Measurements from ENCODE around the gene SHISAL1.

The SHISAL1 gene

DNA sequence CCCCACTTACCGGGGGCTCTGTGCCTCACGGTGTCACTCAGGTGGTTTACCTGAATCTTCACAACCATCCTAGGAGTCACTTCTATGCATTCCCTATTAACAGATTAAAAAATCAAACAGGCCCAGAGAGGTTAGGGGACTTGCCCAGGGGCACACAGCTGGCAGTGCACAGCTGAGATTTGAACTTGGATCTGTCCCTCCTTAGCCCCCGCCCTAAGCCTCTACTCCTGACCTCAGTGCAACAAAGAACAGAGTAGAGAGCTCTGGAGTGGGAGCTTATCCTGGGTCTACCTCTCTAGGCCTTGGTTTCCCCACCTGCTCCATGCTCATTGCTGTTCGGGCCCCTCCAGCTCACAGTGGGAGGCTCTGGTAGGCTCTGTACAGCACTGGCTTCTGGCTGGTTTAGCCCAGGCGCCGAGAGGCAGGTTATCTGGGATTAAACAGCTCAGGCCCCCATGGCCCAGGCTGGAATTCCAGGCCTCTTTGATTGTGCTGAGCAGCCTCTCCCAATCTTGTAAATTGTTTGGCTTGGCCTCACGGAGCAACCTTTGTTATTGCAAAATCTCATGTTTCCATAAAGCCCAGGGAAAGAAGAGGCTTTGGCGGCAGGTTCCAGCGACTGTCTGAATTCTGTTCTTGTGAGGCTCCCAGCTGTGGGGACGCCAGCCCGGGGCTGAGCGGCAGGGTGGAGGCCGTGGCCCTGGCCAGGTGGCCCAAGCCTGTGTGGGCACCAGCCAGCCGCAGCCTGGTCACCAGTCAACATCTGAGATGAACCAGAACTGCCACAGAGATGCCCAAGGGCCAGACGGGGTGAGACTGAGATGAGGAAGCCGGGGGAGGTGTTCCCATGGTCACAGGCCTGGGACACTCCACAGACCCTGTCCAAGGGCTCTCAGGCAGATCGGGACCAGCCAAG lies 28.9 kb upstream of the SHISAL1 start:
- DNase-seq = no peak

DNA sequence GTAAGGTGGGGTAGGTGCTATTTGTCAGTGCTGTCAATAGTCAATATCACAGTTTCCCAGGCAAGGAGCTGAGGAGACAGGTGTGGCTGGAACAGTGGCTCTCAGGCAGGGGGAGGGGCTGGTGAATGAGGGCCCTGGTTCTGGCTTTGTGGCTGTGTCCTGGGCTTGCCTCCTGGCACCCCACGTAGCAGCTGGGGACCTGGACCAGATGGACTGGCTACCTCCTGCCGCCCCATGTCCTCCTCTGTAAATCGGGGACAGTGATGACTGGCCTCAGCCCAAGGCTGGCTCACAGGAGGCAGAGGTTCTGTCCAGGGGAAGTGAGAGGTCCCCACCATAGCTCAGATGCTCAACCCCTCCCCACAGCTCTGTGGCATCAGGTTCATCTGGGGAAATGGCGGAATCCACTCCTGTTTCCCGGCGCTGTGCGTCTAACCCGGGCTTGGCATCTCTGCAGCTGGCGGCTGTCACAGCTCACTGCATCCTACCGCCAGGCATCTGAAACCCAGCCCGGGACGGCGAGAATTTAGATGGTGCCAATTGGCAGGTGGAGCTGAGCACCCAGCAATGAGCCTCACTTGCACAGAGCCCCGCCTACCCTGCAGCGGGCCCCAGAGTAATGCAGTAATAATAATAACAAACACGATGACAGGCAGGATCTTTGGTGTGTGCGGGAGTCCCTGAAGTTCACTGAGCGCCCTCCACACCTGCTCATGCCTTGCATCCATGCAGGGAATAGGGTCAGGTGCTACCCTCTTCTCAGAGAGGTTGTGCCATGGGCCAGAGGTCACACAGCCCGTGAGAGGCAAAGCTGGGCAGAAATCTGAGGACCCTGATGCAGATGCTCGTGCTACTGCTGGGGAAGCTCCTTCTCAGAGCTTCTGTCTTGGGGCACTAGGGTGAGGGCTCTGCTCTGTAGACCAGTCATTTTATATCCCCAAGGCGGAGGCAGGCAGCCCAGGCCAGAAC lies 27.8 kb upstream of the SHISAL1 start:
- DNase-seq = no peak

DNA sequence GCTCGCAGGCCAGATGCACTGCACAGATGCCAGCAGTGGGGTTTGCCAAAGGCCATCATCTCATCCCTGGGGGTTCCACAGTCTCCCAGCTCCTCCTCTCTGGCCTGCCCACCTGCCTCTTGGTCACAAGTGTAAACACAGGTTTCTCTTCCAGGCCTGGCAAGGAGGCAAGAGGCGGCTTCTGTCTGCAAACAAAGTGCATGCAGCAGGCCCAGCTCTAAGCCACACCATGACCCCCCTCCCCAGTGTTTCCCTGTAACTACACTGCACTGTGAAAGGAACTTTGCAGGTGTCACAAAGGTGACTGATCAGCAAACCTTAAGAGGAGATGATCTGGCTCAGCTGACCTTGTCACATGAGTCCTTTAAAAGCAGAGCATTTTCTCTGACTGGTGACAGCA lies 26.2 kb upstream of the SHISAL1 start:
- DNase-seq = no peak

DNA sequence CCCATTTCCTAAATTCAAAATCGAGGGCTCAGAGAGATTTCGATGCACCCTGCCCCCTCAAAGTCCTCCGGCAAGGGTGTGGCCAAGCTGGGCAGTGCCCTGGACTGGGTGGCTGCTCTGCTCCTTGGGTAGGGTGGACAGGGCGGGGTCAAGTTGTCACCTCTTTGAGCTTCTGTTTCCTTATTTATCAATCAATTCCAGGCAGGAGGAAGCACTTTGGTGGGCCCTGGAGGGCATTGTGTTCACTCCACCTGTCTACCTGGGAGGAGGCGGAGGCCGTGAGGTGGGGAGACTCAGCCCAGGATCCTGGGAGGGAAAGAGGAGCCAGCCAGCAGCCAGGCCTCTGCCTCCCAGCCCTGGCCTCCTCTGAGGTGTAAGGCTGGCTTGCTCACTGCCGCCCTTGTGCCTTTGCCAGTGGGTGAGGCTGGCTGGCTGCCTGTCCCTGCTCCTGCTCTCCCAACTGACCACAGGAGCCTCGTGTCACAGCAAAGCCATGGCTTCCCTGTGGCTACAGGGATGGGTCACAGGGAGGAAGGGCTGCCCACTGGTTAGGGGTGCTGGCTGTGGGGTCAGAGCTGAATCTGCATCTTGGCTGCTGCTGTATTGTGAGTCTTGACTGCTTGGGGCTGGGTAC lies 25.5 kb upstream of the SHISAL1 start:
- no peak for DNase-seq

DNA sequence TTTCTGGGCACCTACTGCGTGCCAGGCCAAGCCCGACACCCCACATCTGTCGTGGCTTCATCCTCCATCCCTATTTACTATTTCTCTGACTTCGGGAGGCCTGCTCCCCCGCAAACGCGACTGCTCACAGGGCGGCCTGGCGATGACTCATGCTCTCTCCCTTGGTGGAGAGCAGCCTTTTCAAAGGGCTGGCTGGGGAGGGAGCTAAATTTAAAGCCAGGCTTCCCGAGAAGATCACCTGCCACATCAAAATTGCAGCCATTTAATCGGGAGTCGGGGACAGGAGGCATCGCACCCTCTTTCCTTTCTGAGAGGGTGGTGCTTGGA lies 24.9 kb upstream of the SHISAL1 start:
- no peak for DNase-seq

DNA sequence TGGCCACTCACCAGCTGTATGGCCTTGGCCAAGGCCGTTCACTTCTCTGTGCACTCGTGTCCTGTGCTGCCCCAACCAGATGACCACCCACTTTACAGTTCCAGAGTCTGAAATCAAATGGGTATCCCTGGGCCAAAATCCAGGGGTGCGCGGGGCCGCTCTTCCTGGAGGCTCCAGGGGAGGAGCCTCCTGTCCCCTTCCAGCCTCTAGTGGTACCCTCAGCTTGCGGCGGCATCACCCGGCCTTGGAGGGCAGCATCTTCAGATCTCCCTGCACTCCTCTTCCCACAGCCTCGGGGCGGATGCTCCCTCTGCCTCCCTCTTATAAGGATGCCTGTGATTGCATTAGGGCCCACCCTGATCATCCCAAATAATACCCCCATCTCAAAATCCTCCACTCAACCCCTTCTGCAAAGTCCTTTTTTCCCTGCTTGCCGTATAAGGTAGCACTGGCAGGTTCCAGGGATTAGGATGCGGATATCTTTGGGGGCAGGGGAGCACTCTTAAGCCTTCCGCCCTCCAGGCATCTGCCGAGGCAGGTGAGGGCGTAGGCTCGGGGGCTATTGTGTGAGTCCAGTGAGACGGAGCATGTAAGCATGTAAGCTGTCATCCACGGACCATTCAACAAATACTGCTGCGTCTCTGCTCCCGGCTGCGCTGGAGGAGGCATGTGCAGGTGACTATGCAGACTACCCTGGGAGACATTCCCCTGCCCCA lies 24.4 kb upstream of the SHISAL1 start:
- DNase-seq = no peak

DNA sequence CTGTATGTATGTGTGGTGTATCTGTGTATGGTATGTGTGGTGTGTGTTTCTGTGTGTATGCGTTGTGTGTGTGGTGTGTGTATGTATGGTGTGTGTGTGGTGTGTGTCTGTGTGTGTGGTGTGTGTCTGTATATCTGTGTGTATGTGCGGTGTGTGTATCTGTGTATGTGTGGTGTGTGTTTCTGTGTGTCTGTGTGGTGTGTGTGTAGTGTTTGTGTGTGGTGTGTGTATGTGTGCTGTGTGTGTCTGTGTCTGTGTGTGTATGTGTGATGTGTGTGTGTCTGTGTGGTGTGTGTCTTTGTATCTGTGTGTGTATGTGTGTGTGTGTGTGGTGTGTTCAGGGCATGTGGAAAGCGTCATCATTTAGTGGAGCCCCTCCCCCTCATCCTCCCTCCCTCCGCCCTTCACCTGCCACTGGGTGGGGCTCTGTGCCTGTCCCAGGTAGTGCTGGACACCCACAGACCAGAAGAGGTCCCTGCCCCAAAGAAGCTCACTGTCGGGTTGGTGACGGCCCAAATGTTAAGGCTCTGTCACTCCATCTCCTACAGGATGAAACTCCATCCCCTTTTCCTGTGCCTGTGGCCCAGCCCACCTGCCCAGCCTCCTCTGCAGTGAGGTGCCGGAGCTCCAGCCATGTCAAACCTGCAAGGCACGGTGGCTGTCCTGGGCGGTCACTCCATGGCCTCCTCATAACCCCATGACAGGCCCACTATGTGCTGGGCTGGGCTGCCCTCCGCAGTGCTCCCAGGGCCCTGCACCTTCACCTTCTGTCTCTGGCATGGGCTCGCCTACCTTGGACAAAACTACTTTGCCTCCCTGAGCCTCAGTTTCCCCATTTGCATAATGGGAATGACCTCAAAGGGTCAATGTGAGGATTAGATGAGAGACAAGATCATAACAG lies 23.4 kb upstream of the SHISAL1 start:
- no peak for DNase-seq

DNA sequence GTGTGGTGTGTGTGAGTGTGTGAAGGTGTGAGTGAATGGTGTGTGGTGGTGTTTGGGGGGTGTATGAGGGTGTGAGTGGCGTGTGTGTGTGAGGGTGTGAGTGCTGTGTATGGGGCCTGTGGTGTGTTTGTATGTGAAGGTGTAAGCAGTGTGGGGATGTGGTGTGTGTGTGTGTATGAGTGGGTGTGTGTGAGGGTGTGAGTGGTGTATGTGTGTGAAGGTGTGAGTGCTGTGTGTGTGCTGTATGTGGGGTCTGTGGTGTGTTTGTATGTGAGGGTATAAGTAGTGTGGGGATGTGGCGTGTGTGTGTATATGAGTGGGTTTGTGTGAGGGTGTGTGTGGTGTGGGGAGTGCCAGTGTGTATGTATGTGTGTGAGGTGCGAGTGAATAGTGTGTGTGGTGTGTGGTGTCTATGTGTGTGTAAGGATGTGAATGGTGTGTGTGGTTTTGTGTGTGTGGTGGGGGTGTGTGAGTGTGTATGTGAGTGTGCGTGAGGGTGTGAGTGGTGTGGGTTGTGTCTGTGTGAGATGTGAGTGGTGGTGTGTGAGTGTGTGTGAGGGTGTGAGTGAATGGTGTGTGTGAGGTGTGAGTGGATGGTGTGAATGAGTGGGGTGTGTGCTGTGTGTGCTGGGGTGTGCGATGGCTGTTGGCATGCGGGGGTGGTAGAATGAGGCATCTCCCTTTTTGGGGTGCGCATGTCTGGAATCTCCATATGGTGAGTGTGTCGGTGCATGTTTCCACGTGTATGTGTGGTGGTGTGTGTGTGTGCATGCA lies 22.5 kb upstream of the SHISAL1 start:
- DNase-seq = no peak

DNA sequence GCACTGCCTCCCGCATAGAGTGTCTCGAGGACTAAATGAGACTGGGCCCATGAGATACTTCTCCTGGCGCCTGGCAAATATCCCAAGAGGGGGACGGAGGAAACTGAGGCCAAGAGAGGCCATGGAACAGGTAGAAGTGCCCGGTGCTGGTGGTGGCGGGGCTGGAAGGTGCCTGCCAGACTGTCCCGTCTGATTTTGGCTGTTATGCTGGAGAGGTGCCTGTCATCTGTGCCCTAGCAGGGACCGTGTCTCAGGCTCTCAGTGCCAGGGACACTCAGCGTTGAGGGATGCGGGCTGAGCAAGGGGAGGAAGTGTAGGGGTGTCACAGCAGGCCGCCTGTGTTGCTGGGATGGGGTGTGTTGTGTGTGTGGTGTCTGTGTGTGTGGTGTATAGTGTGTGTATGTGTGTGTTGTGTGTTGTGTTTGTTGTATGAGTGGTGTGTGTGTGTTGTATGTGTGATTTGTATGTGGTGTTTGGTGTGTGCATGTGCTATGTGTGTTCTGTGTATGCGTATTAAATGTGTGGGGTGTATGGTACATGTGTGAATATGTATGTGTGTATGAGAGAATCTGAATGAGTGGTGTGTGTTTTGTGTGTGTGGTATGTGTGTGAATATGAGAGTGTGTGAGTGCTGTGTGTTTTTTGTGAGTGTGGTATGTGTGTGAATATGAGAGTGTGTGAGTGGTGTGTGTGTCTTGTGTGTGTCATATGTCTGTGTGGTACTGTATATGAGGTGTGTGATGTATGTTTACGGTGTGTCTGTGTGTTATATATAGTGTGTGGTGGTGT lies 21.3 kb upstream of the SHISAL1 start:
- no peak for DNase-seq

DNA sequence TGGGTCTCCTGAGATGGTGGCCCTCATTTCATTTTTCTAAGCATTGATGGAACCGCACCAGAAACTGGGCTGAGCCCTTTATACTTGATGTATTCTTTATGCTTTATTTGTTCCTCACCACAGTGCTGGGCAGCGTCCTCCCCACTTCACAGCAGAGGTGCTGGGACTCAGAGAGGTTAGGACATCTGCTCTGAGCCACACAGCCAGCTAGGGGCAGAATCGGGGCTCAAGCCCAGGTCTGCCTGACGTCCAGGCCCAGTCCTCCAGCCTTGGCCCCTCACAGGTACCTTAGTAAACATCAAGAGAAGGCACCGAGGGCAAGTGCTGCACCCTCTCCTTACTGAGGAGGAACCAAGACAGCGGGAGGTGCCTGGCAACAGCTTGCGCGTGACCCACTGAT lies 20.2 kb upstream of the SHISAL1 start:
- no peak for DNase-seq

DNA sequence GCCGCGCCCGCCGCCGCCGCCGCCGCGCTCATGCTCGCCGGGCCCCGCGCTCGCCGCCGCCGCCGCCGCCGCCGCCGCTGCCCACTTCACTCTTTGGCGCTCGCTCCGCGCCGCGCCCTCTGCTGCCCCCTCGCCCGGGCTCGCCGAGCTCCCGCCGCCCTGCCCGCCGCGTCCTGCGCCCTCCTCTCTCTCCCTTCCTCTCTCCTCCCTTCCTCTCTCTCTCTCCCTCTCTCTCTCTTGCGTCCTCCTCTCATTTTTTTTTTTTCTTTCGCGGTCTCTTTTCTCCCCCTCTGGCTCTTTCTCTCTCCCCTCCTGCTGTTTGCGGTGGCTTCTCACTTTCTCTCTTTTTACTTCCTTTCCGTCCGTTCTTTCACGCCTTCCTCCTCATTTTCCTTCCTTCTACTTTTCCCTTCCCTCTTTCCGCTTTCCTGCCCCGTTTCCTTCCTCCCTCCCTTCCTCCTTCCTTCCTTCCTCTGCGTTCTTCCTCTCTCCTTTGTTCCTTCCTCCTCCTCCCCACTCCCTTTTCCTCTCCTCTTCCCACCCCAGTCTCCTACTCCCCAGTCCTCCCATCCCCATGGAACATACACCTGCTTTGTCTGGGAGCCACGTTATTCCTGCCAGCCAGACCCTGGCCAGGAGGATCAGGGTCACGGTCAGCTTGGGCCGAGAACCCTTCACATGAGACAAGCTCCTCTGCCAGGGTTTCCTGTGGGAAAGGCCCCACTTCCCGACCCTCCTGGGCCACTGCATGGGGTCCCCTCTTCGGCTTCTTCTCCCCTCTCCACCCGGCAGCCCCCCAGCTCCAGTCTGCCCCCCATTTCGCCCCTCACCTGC lies 19.3 kb upstream of the SHISAL1 start:
- DNase-seq = no peak

DNA sequence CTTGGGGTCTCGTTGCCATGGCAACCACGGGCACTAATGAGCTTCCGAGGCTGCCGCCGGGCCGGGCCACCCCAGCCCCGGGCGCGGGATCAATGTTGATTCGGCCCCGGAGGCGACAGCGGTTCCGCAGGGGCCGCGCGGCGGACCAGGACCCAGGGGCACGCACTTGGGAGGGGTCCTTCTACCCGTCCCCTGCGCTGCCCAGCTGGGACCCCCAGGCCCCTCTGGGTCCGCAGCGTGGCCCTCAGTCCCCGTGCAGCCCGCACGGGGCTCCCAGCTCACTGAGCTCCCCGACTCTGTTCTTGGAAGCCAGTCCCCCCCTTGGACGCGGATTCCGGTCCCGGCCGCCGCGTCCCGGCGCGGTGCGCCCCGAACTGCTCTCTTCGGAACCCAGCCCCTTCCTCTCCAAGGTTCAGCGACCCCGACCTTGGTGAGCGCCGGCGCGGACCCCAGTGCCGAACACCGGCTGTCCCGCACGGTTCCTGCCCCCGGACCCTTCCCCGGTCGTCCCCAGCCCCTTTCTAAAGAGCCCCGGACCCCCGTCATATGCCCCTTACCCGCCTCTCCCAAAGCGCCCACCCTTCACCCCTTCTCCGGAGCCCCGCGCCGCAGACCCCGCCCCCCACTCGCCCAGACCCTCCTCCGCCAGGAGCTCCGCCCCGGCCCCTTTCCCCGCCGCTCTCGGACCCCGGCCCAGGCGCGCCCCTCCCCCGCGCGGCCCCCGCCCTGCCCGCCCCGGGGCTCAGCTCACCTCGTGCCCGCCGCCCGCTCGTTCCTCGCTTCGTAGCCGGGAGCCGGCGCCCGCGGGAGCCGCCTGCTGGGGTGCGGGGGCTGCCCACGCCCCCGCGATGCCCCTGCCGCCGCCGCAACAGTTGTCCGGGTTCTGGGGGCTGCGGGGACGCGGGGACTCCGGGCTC lies 18.3 kb upstream of the SHISAL1 start:
- no peak for DNase-seq

DNA sequence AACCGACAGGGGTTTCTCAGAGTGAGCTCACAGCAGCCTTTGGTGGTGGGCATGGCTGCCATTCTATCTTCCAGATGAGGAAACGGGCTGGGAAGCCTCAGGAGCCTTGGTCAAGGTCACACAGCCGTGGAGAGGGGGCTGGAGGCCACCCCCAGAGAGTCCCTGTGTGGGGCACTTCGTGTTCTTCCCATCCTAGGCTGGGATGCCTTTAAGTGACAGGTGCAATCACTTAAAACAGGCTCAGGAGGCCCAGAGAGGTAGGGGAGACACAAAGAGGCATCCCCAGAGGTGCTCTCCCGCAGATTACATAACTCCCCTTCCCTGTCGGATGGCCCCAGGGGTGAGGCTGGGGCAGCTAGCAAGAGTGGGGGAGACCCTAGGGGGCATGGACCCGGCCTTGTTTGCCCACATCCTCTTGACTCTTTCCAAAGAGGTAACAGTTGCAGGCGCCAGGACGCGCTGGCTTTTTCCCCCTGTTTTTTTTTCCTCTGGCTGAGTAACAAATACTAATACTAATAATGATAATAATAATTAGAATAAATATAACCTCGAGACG lies 17.5 kb upstream of the SHISAL1 start:
- DNase-seq = no peak

DNA sequence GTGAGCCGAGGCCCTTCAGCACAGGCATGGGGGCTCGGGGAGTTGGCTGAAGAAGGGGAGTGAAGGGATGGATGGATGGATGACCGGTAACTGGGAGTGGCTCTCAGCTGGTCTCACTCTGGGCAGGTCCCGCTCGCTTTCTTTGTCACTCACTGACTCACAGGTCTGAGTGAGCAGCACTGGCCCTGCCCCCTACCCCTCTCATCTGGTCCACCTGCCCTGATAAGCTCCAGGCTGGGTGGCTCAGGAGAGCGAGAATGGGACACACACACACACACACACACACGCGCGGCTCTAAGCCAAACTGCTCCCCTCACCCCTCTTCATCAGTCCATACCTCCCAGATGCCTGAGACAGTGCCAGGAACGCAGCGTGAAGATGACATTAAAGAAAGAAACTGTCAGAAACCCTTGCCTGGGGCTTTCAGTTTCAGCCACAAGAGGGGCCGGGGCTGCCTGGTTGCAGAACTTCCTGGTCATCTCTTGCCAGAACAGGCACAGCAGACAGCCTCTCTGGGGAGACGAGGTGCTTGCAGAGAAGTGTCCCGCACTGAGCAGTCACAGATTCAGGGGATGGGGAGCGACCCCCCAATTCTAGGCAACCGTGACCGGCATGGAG lies 16.5 kb upstream of the SHISAL1 start:
- DNase-seq = no peak

DNA sequence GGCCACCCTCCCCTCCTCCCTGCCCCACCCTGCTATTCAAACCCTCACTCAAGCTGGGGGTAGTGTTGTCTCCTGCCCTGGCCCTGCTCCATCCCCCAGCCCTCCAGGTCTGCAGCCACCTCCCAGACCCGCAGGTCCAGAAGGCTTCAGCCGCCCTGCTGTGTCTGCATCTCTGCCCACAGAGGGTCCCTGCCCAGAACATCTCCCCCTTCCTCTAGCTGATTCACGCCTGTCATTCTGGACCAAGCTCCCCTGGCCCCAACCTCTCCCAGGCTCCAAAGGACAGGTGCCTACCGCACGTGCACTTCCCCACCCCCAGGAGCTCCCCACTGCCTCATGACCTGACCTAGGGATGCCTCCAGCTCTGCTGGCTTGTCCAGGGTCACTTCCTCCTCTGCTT lies 16.0 kb upstream of the SHISAL1 start:
- DNase-seq = no peak

DNA sequence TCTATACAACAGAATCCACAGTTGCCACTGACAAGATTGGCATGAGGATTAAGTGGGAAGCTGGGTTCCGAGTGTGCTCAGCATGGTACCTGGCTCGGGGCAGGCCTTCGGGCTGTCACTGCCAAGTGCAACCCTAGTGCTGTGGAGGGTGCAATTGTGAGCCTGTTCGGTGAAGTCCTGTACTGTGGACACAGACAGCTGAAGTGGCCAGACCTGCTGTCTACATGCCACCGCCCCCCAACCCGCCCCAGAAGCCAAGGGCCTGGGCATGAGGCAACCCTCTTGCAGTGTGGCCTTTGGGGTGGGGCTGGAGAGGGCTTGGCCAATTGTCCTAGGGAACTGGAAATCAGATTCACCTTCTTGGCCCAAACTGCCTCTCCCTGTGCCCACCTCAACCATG lies 15.6 kb upstream of the SHISAL1 start:
- DNase-seq = no peak

DNA sequence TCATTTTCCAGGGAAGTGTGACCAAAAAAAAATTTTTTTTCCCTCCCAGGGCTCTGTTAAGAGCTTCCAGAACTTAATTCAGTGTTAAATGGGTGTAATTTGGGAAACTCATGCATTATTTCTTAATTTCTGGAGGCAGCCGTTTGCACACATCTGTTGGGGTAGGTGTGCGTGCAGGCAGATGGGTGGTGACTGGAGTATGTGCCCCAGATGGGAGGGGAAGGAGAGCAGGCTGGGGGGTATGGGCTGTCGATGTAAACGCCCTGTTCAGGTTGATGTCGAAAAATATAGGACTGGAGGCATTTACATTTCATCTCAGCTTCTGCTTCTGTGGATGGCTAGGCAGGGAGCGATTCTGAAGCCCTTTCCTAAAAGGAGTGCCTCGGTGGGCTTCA lies 13.7 kb upstream of the SHISAL1 start:
- DNase-seq = no peak

Data from activated gamma-delta T cell (primary cell).